GM21717 (cell line): ENCODE measurements around the gene PAX6.

Experiments
- ATAC-seq: cut with Tn5 transposase; IDR thresholded peaks from one replicate; pipeline ENCODE4 v1.9.1; 2021; ENCODE audit warnings: mild to moderate bottlenecking, moderate library complexity; ENCODE audit not compliant: unreplicated experiment

PAX6 gene

DNA sequence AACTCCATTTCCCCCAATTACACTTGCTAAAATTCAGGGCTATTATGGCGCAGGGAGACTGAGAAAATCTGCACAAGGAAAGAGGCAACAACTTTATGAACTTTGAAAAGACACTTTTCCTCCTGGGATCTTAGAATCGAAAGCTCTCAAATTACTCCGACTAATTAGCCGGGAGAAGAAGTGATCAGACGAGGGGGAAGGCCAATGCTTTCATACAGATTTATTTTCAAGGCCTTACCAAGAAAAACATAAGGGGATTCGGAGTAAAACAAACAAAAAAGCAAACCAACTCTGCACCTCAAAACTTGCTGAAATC is 1.6 kb downstream of the PAX6 start:
- ATAC-seq = no peak

DNA sequence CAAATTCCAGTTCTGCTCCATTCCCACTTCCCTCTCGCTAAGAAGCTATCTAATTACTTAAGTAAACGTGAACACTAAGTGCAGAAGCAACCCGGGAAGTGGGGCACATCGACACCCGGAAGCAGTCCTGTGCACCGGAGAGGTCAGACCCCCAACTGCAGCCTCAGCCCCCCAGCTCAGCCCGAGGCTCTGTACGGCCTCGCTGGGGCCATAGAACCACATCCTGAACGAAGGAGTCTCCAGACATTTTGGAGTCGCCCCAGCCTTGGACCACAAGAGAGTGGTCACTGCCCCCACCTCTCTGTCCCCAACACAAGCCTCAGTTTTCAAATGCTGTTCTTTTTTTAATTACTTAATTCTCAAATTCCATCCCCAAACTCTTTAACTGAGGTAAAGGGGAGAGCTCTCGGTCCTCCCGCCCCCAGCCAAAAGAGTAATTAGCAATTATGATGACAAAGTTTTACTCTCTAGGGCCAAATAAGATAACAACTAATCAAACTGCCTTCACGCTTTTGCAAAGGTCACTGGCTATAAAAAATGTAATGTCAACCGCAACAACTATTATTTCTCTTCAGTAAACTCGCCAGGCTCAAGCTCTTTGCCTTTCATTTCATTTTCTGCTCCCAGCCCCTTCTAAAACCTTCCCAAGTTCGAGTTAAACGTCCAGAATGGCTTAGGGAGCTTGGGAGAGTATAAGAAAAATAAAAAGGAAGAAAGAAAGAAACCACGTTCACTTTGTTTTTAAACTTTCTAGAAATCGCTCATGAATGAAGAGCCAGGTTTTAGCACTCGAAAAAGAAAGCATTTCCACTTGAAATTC is 2.2 kb downstream of the PAX6 start:
- no peak for ATAC-seq

GRCh38 chr11:31807799-31808667 is 3.1 kb downstream of the PAX6 start:
- no peak for ATAC-seq

DNA sequence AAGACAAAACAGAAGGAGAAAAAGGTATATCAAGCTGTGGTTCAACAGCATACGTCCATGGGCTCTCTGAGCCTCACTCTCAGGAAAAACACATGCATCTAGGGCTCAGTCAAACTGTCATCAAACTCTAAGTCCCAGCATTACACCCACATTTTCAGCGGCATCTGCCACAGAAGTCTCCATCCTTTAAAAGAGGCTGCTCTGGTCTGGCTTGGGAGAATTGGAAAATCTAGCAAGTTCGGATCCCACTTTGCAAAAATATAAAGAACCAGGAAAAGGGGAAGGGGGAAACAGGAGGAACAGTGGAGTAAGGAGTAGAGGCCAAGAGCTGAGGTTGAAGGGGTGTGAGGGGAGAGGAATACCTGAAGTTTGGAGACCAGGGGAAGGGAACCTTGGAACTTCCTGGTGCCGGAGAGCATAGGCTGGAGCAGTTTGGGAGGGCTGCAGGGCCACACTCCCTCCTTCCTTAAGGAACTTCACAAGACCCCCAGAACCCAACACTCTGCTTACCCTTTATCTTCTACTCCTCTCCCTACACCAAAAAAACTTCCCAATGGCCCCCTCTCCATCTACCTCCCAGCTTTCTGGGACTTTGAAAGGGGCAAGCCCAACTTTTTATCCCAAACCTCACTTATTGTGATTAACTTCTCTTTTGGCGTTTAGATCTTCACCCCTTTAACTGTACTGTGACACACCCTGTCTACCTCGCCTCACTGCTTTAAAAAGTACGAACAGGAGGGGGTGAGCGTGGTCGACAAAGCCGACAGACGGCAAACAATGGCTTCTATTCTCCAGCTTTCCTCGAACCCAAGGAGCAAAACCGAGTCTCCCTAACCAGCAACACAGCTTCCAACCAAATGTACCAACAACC is 4.0 kb downstream of the PAX6 start:
- no peak for ATAC-seq

DNA sequence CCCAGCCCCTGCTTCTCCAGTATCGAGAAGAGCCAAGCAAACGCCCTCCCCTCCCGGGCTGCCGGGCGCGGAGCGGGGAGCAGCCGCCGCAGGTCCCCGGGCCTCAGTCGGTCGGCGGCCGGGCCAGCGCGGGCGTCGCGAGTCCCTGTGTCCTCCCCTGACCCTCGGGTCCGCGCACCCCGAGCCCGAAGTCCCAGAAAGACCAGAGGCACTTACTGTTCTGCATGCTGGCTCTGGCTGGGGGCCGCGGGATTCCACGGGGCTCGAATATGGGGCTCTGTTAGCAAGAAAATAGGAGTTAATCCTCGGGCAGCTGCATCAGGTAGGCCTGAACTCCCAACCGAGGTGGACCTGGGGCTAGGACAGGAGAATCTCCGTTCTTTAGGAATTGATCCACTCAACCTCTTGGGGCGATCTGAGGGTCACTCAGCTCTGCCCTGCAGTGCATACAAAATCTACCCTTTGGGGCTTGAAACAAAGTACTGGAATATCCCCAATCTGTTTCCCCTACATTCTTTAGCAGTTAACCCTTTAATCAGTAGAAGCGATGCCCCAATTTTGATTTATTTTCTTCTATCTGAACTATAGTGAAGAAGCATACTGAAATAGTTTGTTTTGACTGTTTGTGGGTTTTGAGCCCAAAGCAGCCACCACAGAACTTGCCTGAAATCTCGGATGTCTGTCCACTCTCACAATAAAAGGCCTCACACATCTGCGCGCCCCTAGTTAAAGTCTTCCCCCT is 4.8 kb downstream of the PAX6 start:
- no peak for ATAC-seq

GRCh38 chr11:31805629-31806185 is 5.4 kb downstream of the PAX6 start:
- ATAC-seq = no peak

GRCh38 chr11:31805037-31805628 is 6.0 kb downstream of the PAX6 start:
- no peak for ATAC-seq

DNA sequence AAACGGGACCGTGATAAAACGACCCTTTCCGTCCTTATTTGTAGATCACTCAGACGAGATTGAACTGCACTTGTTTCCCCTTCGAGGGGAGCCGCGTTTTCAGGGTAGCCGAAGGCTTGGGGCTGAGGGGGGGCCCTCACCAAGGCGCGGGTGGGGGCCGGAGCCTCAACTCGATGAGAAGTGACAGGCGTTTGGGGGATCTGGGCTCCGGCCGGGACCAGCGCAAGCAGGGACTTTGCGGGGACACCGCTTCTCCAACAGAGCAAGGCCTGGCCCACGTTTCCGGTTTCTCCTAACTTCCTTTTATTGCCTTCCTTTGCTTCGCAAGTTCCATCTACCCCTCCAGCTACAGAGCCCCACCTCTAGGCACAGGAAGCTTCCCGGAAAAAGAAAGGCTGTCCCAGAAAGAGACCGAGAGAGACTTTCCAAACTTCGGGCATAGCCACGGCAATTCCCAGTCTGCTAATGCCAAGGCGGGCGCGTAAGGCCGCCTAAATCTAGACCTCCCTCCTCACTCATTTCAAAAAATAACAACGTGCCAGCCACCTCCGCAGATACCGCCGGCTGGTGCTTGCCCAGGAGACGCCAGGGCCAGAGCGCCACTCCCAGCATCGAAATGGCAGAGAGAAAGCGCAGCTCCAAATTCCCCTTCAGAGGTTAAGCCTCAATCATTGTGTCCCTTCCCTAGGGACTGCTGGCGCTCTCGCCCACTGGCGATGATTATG is 6.6 kb downstream of the PAX6 start:
- no peak for ATAC-seq

- ATAC-seq = no peak
Measured at GRCh38 chr11:31803813-31804311, 7.3 kb downstream of the PAX6 start.

- ATAC-seq = no peak
Measured at GRCh38 chr11:31802990-31803812, 7.9 kb downstream of the PAX6 start.

GRCh38 chr11:31802609-31802989 is 8.5 kb downstream of the PAX6 start:
- ATAC-seq = no peak

- ATAC-seq = no peak
Measured at GRCh38 chr11:31802000-31802551, 9.0 kb downstream of the PAX6 start.

- ATAC-seq = no peak
Measured at GRCh38 chr11:31801298-31801702, 9.8 kb downstream of the PAX6 start.

GRCh38 chr11:31800398-31801265 is 10.5 kb downstream of the PAX6 start:
- no peak for ATAC-seq

- ATAC-seq = no peak
Measured at GRCh38 chr11:31799435-31800397, 11.4 kb downstream of the PAX6 start.
